HepG2 (cell line): ENCODE results near the gene SLC1A4. TPM values are rescaled to one million over a fixed set of nuclear protein-coding genes. Genes with fewer than 3 reads are reported as not detected.
A peak's percentile ranks its signal among the peaks of the same experiment; 100 is the strongest.

ENCODE experiments used
- ARHGAP35 ChIP-seq: sonication (generic); formaldehyde crosslinking; IDR thresholded peaks from 2 replicates; pipeline ENCODE4 v1.9.0; 2022; ENCODE audit warnings: mild to moderate bottlenecking, inconsistent platforms, moderate library complexity, missing genetic modification reagents, borderline replicate concordance
- CHCHD3 ChIP-seq: sonication (generic); formaldehyde crosslinking; IDR thresholded peaks from 2 replicates; pipeline ENCODE4 v1.8.0; 2022; ENCODE audit warnings: mild to moderate bottlenecking, missing genetic modification reagents, moderate library complexity
- DMAP1 ChIP-seq: IDR thresholded peaks from 2 replicates; pipeline ENCODE4 v1.6.1; 2016
- DPF2 ChIP-seq: sonication (generic); formaldehyde crosslinking; IDR thresholded peaks from 2 replicates; pipeline ENCODE4 v1.4.0; 2020; ENCODE audit warnings: mild to moderate bottlenecking, low read depth, missing genetic modification reagents, borderline replicate concordance
- FOXP4 ChIP-seq: sonication (generic); formaldehyde crosslinking; IDR thresholded peaks from 2 replicates; pipeline ENCODE4 v1.4.0; 2020; ENCODE audit warnings: missing genetic modification reagents
- HBP1 ChIP-seq: IDR thresholded peaks from 2 replicates; pipeline ENCODE4 v1.6.1; 2016; ENCODE audit warnings: low read depth, control low read depth
- RFXANK ChIP-seq: IDR thresholded peaks from 2 replicates; pipeline ENCODE4 v1.6.1; 2016
- SP140L ChIP-seq: sonication (generic); formaldehyde crosslinking; IDR thresholded peaks from 2 replicates; pipeline ENCODE4 v1.4.0; 2020; ENCODE audit warnings: missing genetic modification reagents, borderline replicate concordance
- SRSF9 ChIP-seq: fragments of 200-400 bp; formaldehyde crosslinking; IDR thresholded peaks from 2 replicates; pipeline ENCODE4 v1.6.1; 2018; ENCODE audit warnings: borderline replicate concordance, mild to moderate bottlenecking, low read depth, low read length; ENCODE audit not compliant: insufficient read depth, poor library complexity, severe bottlenecking
- TEAD3 ChIP-seq: optimal IDR thresholded peaks from 2 replicates; pipeline ENCODE3; 2016; ENCODE audit warnings: borderline replicate concordance
- TSC22D2 ChIP-seq: sonication (generic); formaldehyde crosslinking; IDR thresholded peaks from 2 replicates; pipeline ENCODE4 v1.5.1; 2020; ENCODE audit warnings: missing genetic modification reagents, mild to moderate bottlenecking, borderline replicate concordance
- ZBTB10 ChIP-seq: sonication (generic); formaldehyde crosslinking; IDR thresholded peaks from 2 replicates; pipeline ENCODE4 v1.4.0; 2020; ENCODE audit warnings: missing genetic modification reagents, borderline replicate concordance
- ZNF44 ChIP-seq: sonication (generic); formaldehyde crosslinking; IDR thresholded peaks from 2 replicates; pipeline ENCODE4 v1.5.1; 2020; ENCODE audit warnings: mild to moderate bottlenecking, missing genetic modification reagents
- ZNF576 ChIP-seq: sonication (generic); formaldehyde crosslinking; IDR thresholded peaks from 2 replicates; pipeline ENCODE4 v1.4.0; 2020; ENCODE audit warnings: mild to moderate bottlenecking, missing genetic modification reagents
- ZNF597 ChIP-seq: sonication (generic); formaldehyde crosslinking; IDR thresholded peaks from 2 replicates; pipeline ENCODE4 v1.5.0; 2020; ENCODE audit warnings: missing genetic modification reagents
- polyA plus RNA-seq, 8 experiments: library from polyadenylated mRNA; depleted of rRNA in 3 of 8; stranded (reverse) in 7 of 8; unstranded in 1 of 8; fragments of >200 nt; fragmentation: Illumina TruSeq in 4 of 8; extraction: Trizol in 4 of 8; gene quantifications; 2 replicates each; pipeline versions ENCODE4 v1.2.1 to v1.2.3, GENCODE V29; 2011 to 2016; ENCODE audit warnings: low read depth in 4 of 8, missing spikeins in 1 of 8, mixed read lengths in 1 of 8; ENCODE audit not compliant: insufficient read depth in 1 of 8
- total RNA-seq, 5 experiments: library from RNA; depleted of rRNA; stranded (reverse); fragments of >200 nt; fragmentation: Illumina TruSeq; extraction: Trizol; gene quantifications; 2 replicates each; pipeline ENCODE4 v1.2.3, GENCODE V29; 2016; ENCODE audit warnings: low read depth in 1 of 5
- TF ChIP-seq, protein P1 (sequence below): sonication (generic); formaldehyde crosslinking; IDR thresholded peaks from 2 replicates; pipeline ENCODE4 v1.4.0; 2020; ENCODE audit warnings: mild to moderate bottlenecking, missing genetic modification reagents

Gene SLC1A4
- total and polyA plus RNA-seq, 2 of the 13 experiments (the other 11 are each of a cell fraction or from before 2014, with no cell fraction given) = 21.0 to 39.6 TPM

DNA sequence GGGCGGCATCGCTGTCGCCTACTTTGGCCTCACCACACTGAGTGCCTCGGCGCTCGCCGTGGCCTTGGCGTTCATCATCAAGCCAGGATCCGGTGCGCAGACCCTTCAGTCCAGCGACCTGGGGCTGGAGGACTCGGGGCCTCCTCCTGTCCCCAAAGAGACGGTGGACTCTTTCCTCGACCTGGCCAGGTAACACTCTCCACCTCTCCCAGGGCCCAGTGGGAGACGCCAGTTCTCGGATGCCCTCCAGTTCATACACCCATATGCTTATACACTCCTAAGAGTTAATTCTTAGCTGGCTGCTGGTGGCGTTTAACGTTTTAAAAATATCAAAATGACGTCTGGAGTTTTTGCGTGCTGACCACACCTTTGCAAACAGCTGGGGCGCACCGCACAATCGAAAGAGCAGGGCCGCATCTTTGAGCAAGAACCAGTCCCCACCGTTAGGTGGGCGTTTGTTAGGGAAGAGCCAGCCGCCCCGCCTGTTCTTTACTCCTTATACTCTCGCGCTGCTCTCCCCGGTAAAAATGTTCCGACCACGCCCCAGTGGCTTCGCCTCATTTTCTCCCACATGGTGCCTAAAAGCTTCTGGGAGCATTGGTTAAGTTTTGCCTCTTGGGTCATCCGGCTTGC lies 899 bp downstream of the SLC1A4 start (continued):
- no peak for TF ChIP-seq ZNF597 (CRISPR knock-in tag)
- no peak for TF ChIP-seq FOXP4 (CRISPR knock-in tag)
- TF ChIP-seq SRSF9 = no peak
- 0 out of 2 replicates have a peak, but pooled peaks have one; percentile 51 for TF ChIP-seq TSC22D2 (CRISPR knock-in tag)
- TF ChIP-seq TEAD3 (CRISPR knock-in tag) = peak; percentile 17
- TF ChIP-seq ARHGAP35 (CRISPR knock-in tag) = no peak
- 0 out of 2 replicates have a peak, but pooled peaks have one; percentile 48 for TF ChIP-seq ZNF44 (CRISPR knock-in tag)
- TF ChIP-seq ZBTB10 (CRISPR knock-in tag) = no peak; the same call in 1 of the 2 replicates
- TF ChIP-seq HBP1 (CRISPR knock-in tag) = 0 out of 2 replicates have a peak, but pooled peaks have one; percentile 30
- no peak for TF ChIP-seq CHCHD3 (CRISPR knock-in tag)
- no peak for TF ChIP-seq RFXANK (CRISPR knock-in tag)
- TF ChIP-seq DMAP1 (CRISPR knock-in tag) = peak; percentile 29; the same call in 1 of the 2 replicates
- no peak for TF ChIP-seq DPF2 (CRISPR knock-in tag)
- TF ChIP-seq, protein P1, sequence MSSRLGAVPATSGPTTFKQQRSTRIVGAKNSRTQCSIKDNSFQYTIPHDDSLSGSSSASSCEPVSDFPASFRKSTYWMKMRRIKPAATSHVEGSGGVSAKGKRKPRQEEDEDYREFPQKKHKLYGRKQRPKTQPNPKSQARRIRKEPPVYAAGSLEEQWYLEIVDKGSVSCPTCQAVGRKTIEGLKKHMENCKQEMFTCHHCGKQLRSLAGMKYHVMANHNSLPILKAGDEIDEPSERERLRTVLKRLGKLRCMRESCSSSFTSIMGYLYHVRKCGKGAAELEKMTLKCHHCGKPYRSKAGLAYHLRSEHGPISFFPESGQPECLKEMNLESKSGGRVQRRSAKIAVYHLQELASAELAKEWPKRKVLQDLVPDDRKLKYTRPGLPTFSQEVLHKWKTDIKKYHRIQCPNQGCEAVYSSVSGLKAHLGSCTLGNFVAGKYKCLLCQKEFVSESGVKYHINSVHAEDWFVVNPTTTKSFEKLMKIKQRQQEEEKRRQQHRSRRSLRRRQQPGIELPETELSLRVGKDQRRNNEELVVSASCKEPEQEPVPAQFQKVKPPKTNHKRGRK (CRISPR knock-in tag) = 0 out of 2 replicates have a peak, but pooled peaks have one; percentile 14
- 0 out of 2 replicates have a peak, but pooled peaks have one; percentile 58 for TF ChIP-seq SP140L (CRISPR knock-in tag)
- TF ChIP-seq ZNF576 (CRISPR knock-in tag) = no peak
- TF ChIP-seq, all 625 proteins: peak for 46
